ENCODE measurements around the gene TEC. TPM values are rescaled to one million over a fixed set of nuclear protein-coding genes. Genes with fewer than 3 reads are reported as not detected.

Gene TEC
- total and polyA plus RNA-seq, 9 of the 15 experiments (the other 6 are each of a cell fraction or from before 2014, with no cell fraction given), result 5.3 to 14.7 (median 8.8) TPM

DNA sequence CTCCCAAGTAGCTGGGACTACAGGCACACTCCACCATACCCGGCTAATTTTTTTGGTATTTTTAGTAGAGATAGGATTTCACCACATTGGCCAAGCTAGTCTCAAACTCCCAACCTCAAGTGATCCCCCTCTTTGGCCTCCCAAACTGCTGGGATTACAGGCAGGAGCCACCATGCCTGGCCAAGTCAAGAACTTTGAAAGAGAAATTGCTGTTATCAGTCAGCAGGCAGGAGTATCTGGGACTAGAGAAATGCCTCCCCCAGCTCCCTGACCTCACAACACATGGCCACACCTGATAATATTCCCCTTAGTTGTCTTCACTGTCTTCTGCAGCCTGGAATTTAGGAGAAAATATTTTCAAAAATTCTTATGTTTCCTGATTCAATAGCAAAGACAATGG lies 143.0 kb downstream of the TEC start:
- intact Hi-C loops (cut with micrococcal nuclease), result loop anchor here (1.0 to 10.0 kb wide), 6 partner anchors 149 to 836 kb away; partner anchors contain the start of gene SLC10A4
- ChIA-PET CTCF (ENCODE audit: low intra/inter-chr PET ratio) (interaction anchor here (2.4 kb wide), 1 partner anchor 419 kb away, joined by 17 read pairs; no protein-coding TSS in a partner anchor), POLR2A (interaction anchor here (0.6 to 0.8 kb wide), 2 partner anchors 383 to 415 kb away, joined by 4 read pairs; no protein-coding TSS in a partner anchor)
- Histone ChIP-seq H3K27ac (ENCODE audit: extremely low read depth, low read depth, low read length) (no peak overlapping the region), H3K27me3 (ENCODE audit: control insufficient read depth in 2 of 2, insufficient read depth in 2 of 2, low read length in 2 of 2) (no peaks in the 10 kb centered on the region), H3K9ac (ENCODE audit: insufficient read depth in 1 of 2, low read depth in 2 of 2, low read length in 2 of 2) (no peak overlapping the region), H3K9me1 (ENCODE audit: control insufficient read depth, insufficient read depth, low read length) (no peaks in the 10 kb centered on the region), H2AFZ (ENCODE audit: low read depth, low read length) (no peak overlapping the region), H3K4me1 (replicated peaks in 1 of 2; ENCODE audit: control insufficient read depth in 2 of 2, insufficient read depth in 2 of 2, low read length in 2 of 2) (peaks cover 6 to 38% of the 10 kb centered on the region in 2 experiments; a peak in 4 of 5 replicates), H3K4me2 (ENCODE audit: insufficient read depth, low read length) (no peak overlapping the region), H3K4me3 (no peak overlapping the region), H4K20me1 (replicated peaks; ENCODE audit: control insufficient read depth, insufficient read depth, low read length) (no peaks in the 10 kb centered on the region), H3K79me2 (ENCODE audit: control insufficient read depth, insufficient read depth, low read length) (no peaks in the 10 kb centered on the region), H3K36me3 (ENCODE audit: control insufficient read depth, insufficient read depth, low read length) (no peaks in the 10 kb centered on the region), H3K9me3 (replicated peaks; ENCODE audit: control insufficient read depth, insufficient read depth, low read depth, low read length) (no peaks in the 10 kb centered on the region)
- BruUV-seq (replicated peaks), result no TSS peak
- FAIRE-seq (peak; percentile 91), DNase-seq (ENCODE audit: extremely low read depth in 1 of 4, low spot score in 3 of 4) (peak; percentile 49 to 87 (median 72)), ATAC-seq (peak; percentile 80)
- in situ Hi-C loops (cut with MboI), result loop anchor here (5.0 kb wide), 1 partner anchor 416 kb away; no protein-coding TSS in a partner anchor
- WGBS (ENCODE audit: insufficient coverage, low coverage, missing lambda C conversion rate), result 0% methylated on average over 1 of the region's 1 CpG
- TF ChIP-seq NONO (IDR thresholded peaks at IDR 0.05; ENCODE audit: low read depth in 2 of 2, low read length in 1 of 2) (no peak), NR1H2 (CRISPR knock-in tag; IDR thresholded peaks at IDR 0.05) (no peak), SMAD2 (IDR thresholded peaks at IDR 0.05; ENCODE audit: low read depth, low read length) (no peak), TEAD4 (IDR thresholded peaks at IDR 0.05; ENCODE audit: low read length) (peak; percentile 95), TEAD4 (CRISPR knock-in tag; IDR thresholded peaks at IDR 0.05; ENCODE audit: borderline replicate concordance) (no peak), ZNF324 (CRISPR knock-in tag; IDR thresholded peaks at IDR 0.05) (no peak), TSC22D4 (tag; IDR thresholded peaks at IDR 0.05) (no peak), U2AF2 (optimal IDR thresholded peaks at IDR 0.05; ENCODE audit: low read depth, low read length) (no peak), ZNF146 (CRISPR knock-in tag; IDR thresholded peaks at IDR 0.05; ENCODE audit: unreplicated experiment) (no peak), HDAC1 (IDR thresholded peaks at IDR 0.05) (peak in 1 of 2 experiments; percentile 24; a peak in 1 of 4 replicates), ARID1B (IDR thresholded peaks at IDR 0.05) (peak; percentile 97)
- TF ChIP-seq, protein P1, sequence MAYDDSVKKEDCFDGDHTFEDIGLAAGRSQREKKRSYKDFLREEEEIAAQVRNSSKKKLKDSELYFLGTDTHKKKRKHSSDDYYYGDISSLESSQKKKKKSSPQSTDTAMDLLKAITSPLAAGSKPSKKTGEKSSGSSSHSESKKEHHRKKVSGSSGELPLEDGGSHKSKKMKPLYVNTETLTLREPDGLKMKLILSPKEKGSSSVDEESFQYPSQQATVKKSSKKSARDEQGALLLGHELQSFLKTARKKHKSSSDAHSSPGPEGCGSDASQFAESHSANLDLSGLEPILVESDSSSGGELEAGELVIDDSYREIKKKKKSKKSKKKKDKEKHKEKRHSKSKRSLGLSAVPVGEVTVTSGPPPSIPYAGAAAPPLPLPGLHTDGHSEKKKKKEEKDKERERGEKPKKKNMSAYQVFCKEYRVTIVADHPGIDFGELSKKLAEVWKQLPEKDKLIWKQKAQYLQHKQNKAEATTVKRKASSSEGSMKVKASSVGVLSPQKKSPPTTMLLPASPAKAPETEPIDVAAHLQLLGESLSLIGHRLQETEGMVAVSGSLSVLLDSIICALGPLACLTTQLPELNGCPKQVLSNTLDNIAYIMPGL (CRISPR knock-in tag; IDR thresholded peaks at IDR 0.05), result no peak
- TF ChIP-seq, protein P2, sequence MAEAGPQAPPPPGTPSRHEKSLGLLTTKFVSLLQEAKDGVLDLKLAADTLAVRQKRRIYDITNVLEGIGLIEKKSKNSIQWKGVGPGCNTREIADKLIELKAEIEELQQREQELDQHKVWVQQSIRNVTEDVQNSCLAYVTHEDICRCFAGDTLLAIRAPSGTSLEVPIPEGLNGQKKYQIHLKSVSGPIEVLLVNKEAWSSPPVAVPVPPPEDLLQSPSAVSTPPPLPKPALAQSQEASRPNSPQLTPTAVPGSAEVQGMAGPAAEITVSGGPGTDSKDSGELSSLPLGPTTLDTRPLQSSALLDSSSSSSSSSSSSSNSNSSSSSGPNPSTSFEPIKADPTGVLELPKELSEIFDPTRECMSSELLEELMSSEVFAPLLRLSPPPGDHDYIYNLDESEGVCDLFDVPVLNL (CRISPR knock-in tag; IDR thresholded peaks at IDR 0.05; ENCODE audit: low read depth), result no peak
- TF ChIP-seq, protein P3, sequence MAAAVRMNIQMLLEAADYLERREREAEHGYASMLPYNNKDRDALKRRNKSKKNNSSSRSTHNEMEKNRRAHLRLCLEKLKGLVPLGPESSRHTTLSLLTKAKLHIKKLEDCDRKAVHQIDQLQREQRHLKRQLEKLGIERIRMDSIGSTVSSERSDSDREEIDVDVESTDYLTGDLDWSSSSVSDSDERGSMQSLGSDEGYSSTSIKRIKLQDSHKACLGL (CRISPR knock-in tag; IDR thresholded peaks at IDR 0.05; ENCODE audit: borderline replicate concordance, poor library complexity, severe bottlenecking), result no peak
- TF ChIP-seq, protein P4, sequence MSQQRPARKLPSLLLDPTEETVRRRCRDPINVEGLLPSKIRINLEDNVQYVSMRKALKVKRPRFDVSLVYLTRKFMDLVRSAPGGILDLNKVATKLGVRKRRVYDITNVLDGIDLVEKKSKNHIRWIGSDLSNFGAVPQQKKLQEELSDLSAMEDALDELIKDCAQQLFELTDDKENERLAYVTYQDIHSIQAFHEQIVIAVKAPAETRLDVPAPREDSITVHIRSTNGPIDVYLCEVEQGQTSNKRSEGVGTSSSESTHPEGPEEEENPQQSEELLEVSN (IDR thresholded peaks at IDR 0.05; ENCODE audit: borderline replicate concordance in 1 of 2, extremely low read depth in 1 of 2, insufficient read depth in 1 of 2, insufficient read length in 1 of 2, low read depth in 1 of 2, low read length in 1 of 2, poor library complexity in 1 of 2, severe bottlenecking in 1 of 2), result peak in 1 of 2 experiments; percentile 45
- TF ChIP-seq, protein P5, sequence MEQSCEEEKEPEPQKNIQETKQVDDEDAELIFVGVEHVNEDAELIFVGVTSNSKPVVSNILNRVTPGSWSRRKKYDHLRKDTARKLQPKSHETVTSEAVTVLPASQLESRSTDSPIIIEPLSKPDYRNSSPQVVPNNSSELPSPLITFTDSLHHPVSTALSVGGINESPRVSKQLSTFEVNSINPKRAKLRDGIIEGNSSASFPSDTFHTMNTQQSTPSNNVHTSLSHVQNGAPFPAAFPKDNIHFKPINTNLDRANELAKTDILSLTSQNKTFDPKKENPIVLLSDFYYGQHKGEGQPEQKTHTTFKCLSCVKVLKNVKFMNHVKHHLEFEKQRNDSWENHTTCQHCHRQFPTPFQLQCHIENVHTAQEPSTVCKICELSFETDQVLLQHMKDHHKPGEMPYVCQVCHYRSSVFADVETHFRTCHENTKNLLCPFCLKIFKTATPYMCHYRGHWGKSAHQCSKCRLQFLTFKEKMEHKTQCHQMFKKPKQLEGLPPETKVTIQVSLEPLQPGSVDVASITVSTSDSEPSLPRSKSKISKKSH (CRISPR knock-in tag; IDR thresholded peaks at IDR 0.05), result no peak

Measured in K562 (cell line).